ENCODE results near the gene ZGLP1. TPM values are rescaled to one million over a fixed set of nuclear protein-coding genes. Genes with fewer than 3 reads are reported as not detected.

The ZGLP1 gene
- total RNA-seq, 2 experiments from 2014 or later: 5.7 to 8.8 TPM

GRCh38 chr19:10268071-10268470 lies 41.5 kb downstream of the ZGLP1 start:
- DNase-seq (ENCODE audit: low spot score): no peak
- ChIA-PET CTCF (ENCODE audit: unreplicated experiment) (interaction anchor here (0.6 kb wide), 1 partner anchor 109 kb away, joined by 7 read pairs; no protein-coding TSS in a partner anchor), POLR2A (no interaction called here)
- TF ChIP-seq EZH2phosphoT487 (IDR thresholded peaks at IDR 0.05; ENCODE audit: borderline replicate concordance, low read depth, low read length): no peak
- TF ChIP-seq, protein P1, sequence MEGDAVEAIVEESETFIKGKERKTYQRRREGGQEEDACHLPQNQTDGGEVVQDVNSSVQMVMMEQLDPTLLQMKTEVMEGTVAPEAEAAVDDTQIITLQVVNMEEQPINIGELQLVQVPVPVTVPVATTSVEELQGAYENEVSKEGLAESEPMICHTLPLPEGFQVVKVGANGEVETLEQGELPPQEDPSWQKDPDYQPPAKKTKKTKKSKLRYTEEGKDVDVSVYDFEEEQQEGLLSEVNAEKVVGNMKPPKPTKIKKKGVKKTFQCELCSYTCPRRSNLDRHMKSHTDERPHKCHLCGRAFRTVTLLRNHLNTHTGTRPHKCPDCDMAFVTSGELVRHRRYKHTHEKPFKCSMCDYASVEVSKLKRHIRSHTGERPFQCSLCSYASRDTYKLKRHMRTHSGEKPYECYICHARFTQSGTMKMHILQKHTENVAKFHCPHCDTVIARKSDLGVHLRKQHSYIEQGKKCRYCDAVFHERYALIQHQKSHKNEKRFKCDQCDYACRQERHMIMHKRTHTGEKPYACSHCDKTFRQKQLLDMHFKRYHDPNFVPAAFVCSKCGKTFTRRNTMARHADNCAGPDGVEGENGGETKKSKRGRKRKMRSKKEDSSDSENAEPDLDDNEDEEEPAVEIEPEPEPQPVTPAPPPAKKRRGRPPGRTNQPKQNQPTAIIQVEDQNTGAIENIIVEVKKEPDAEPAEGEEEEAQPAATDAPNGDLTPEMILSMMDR (conservative IDR thresholded peaks at IDR 0.05; ENCODE audit: low read length): no peak
- Histone ChIP-seq H3K4me2 (ENCODE audit: low read length) (no peak overlapping the region), H3K27ac (ENCODE audit: low read depth, low read length, poor library complexity, severe bottlenecking) (no peak overlapping the region), H3K79me2 (ENCODE audit: insufficient read depth, low read depth, low read length) (0 out of 2 replicates have a peak, but pooled peaks cover 5% of the 10 kb centered on the region), H3K4me1 (ENCODE audit: insufficient read depth, low read length, poor library complexity, severe bottlenecking) (peaks cover 31% of the 10 kb centered on the region), H3K36me3 (ENCODE audit: insufficient read depth, low read length) (no peaks in the 10 kb centered on the region), H3K9me3 (ENCODE audit: low read length) (no peaks in the 10 kb centered on the region), H4K20me1 (ENCODE audit: insufficient read depth, low read length) (no peaks in the 10 kb centered on the region), H3K9me2 (ENCODE audit: insufficient read depth, low read length) (no peaks in the 10 kb centered on the region), H2AFZ (ENCODE audit: low read length) (no peak overlapping the region), H3K4me3 (ENCODE audit: low read depth, low read length, poor library complexity, severe bottlenecking) (no peak overlapping the region)
- BruUV-seq (replicated peaks): no TSS peak
- intact Hi-C loops (cut with micrococcal nuclease; ENCODE audit: unreplicated experiment): loop anchor here (2.0 kb wide), 2 partner anchors 65 to 113 kb away; partner anchors contain the start of genes RAVER1 and TYK2

GRCh38 chr19:10266706-10267105 lies 42.9 kb downstream of the ZGLP1 start:
- no peak overlapping the region for H2AFZ ChIP-seq (ENCODE audit: low read length)
- no peak overlapping the region for H3K4me3 ChIP-seq (ENCODE audit: low read depth, low read length, poor library complexity, severe bottlenecking)
- POLR2A ChIA-PET: no interaction called here
- no peaks in the 10 kb centered on the region for H3K36me3 ChIP-seq (ENCODE audit: insufficient read depth, low read length)
- CTCF ChIA-PET (ENCODE audit: unreplicated experiment): no interaction called here
- intact Hi-C loops (cut with micrococcal nuclease; ENCODE audit: unreplicated experiment): no loop called here
- DNase-seq (ENCODE audit: low spot score): no peak
- no peak overlapping the region for H3K27ac ChIP-seq (ENCODE audit: low read depth, low read length, poor library complexity, severe bottlenecking)
- no TSS peak for BruUV-seq (replicated peaks)
- no peaks in the 10 kb centered on the region for H3K9me2 ChIP-seq (ENCODE audit: insufficient read depth, low read length)
- no peaks in the 10 kb centered on the region for H4K20me1 ChIP-seq (ENCODE audit: insufficient read depth, low read length)
- H3K79me2 ChIP-seq (ENCODE audit: insufficient read depth, low read depth, low read length): no peaks in the 10 kb centered on the region
- no peaks in the 10 kb centered on the region for H3K9me3 ChIP-seq (ENCODE audit: low read length)
- no peak overlapping the region for H3K4me2 ChIP-seq (ENCODE audit: low read length)
- TF ChIP-seq EZH2phosphoT487 (IDR thresholded peaks at IDR 0.05; ENCODE audit: borderline replicate concordance, low read depth, low read length): no peak
- TF ChIP-seq, protein P1 (conservative IDR thresholded peaks at IDR 0.05; ENCODE audit: low read length): no peak
- peaks cover 22% of the 10 kb centered on the region for H3K4me1 ChIP-seq (ENCODE audit: insufficient read depth, low read length, poor library complexity, severe bottlenecking)

- Histone ChIP-seq H3K9me2 (ENCODE audit: insufficient read depth, low read length) (no peaks in the 10 kb centered on the region), H3K4me1 (ENCODE audit: insufficient read depth, low read length, poor library complexity, severe bottlenecking) (peaks cover 6% of the 10 kb centered on the region), H3K36me3 (ENCODE audit: insufficient read depth, low read length) (peaks cover 27% of the 10 kb centered on the region), H3K4me3 (ENCODE audit: low read depth, low read length, poor library complexity, severe bottlenecking) (no peak overlapping the region), H3K27ac (ENCODE audit: low read depth, low read length, poor library complexity, severe bottlenecking) (no peak overlapping the region), H3K79me2 (ENCODE audit: insufficient read depth, low read depth, low read length) (no peaks in the 10 kb centered on the region), H4K20me1 (ENCODE audit: insufficient read depth, low read length) (0 out of 2 replicates have a peak, but pooled peaks cover 4% of the 10 kb centered on the region), H3K4me2 (ENCODE audit: low read length) (no peak overlapping the region), H2AFZ (ENCODE audit: low read length) (no peak overlapping the region), H3K9me3 (ENCODE audit: low read length) (no peaks in the 10 kb centered on the region)
- intact Hi-C loops (cut with micrococcal nuclease; ENCODE audit: unreplicated experiment): no loop called here
- BruUV-seq (replicated peaks): no TSS peak
- ChIA-PET CTCF (ENCODE audit: unreplicated experiment) (no interaction called here), POLR2A (interaction anchor here (0.6 kb wide), 1 partner anchor 120 kb away, joined by 7 read pairs; no protein-coding TSS in a partner anchor)
- no peak for DNase-seq (ENCODE audit: low spot score)
- no peak for TF ChIP-seq EZH2phosphoT487 (IDR thresholded peaks at IDR 0.05; ENCODE audit: borderline replicate concordance, low read depth, low read length)
Observed at GRCh38 chr19:10262771-10263170, 46.8 kb downstream of the ZGLP1 start.

Measured in OCI-LY7 (cell line).